WTC11 (cell line): ENCODE measurements around the gene LTV1. TPM values are rescaled to one million over a fixed set of nuclear protein-coding genes. Genes with fewer than 3 reads are reported as not detected.
"Not testable (repeated sequence)": the region's sequence is repeated elsewhere in the genome, so short reads cannot be mapped to it uniquely, and the experiment has no call there.

Source experiments
- ATAC-seq: fragments of 200-7000 bp; cut with Tn5 transposase; 2 replicates; pipeline ENCODE4 v1.10.0; 2021; ENCODE audit warnings: mild to moderate bottlenecking, moderate library complexity
- CTCF ChIA-PET: fragments of 300-600 bp; sonication (Branson Sonifier 250); formaldehyde crosslinking; loops from one replicate; lab custom pipeline; 2021; ENCODE audit warnings: antibody characterized with exemption; lab: Charles Lee
- POLR2A ChIA-PET: fragments of 350-600 bp; sonication (Branson Sonifier 250); formaldehyde crosslinking; loops from one replicate; lab custom pipeline; 2021; ENCODE audit warnings: antibody characterized with exemption; lab: Charles Lee
- DNase-seq: peaks from one replicate; pipeline ENCODE4 v3.0.0; 2021; ENCODE audit warnings: low spot score
- H3K27ac Mint-ChIP-seq: 2 replicates; pipeline ENCODE4 v1.8.0; 2021; ENCODE audit warnings: mixed read lengths
- H3K27me3 Mint-ChIP-seq: 2 replicates; pipeline ENCODE4 v1.8.0; 2021; ENCODE audit warnings: low read depth, mild to moderate bottlenecking, moderate library complexity, mixed read lengths
- H3K36me3 Mint-ChIP-seq: 2 replicates; pipeline ENCODE4 v1.8.0; 2021; ENCODE audit warnings: mixed read lengths
- H3K4me1 Mint-ChIP-seq: 2 replicates; pipeline ENCODE4 v1.8.0; 2022; ENCODE audit warnings: mixed read lengths
- H3K4me3 Mint-ChIP-seq: 2 replicates; pipeline ENCODE4 v1.8.0; 2021; ENCODE audit warnings: mild to moderate bottlenecking, moderate library complexity, mixed read lengths
- H3K9me3 Mint-ChIP-seq: 2 replicates; pipeline ENCODE4 v1.8.0; 2021; ENCODE audit warnings: mixed read lengths
- ELF4 ChIP-seq: sonication (generic); formaldehyde crosslinking; IDR thresholded peaks from 2 replicates; pipeline ENCODE4 v1.8.1; 2022; ENCODE audit warnings: low read depth, mild to moderate bottlenecking, moderate library complexity, missing genetic modification reagents
- IRF1 ChIP-seq: sonication (generic); formaldehyde crosslinking; IDR thresholded peaks from 2 replicates; pipeline ENCODE4 v1.8.0; 2023; ENCODE audit warnings: missing genetic modification reagents
- MXD4 ChIP-seq: fragments of 250-450 bp; sonication (Bioruptor Pico); IDR thresholded peaks from 2 replicates; pipeline ENCODE4 v1.8.0; 2021; ENCODE audit warnings: mild to moderate bottlenecking, moderate library complexity, borderline replicate concordance
- OVOL2 ChIP-seq: fragments of 250-450 bp; sonication (Bioruptor Pico); IDR thresholded peaks from 2 replicates; pipeline ENCODE4 v1.9.0; 2021; ENCODE audit warnings: mild to moderate bottlenecking, borderline replicate concordance
- PRDM15 ChIP-seq: sonication (generic); formaldehyde crosslinking; IDR thresholded peaks from 2 replicates; pipeline ENCODE4 v1.8.0; 2022; ENCODE audit warnings: missing genetic modification reagents
- ZBTB43 ChIP-seq: sonication (generic); formaldehyde crosslinking; IDR thresholded peaks from 2 replicates; pipeline ENCODE4 v1.8.1; 2023; ENCODE audit warnings: mild to moderate bottlenecking, missing genetic modification reagents
- ZNF219 ChIP-seq: sonication (generic); formaldehyde crosslinking; IDR thresholded peaks from 2 replicates; pipeline ENCODE4 v1.8.0; 2023; ENCODE audit warnings: missing genetic modification reagents, mild to moderate bottlenecking, borderline replicate concordance
- ZNF317 ChIP-seq: sonication (generic); formaldehyde crosslinking; IDR thresholded peaks from 2 replicates; pipeline ENCODE4 v1.8.1; 2023; ENCODE audit warnings: low read depth, mild to moderate bottlenecking, moderate library complexity, missing genetic modification reagents, borderline replicate concordance
- ZNF396 ChIP-seq: fragments of 250-450 bp; sonication (Bioruptor Pico); IDR thresholded peaks from 2 replicates; pipeline ENCODE4 v1.8.0; 2021; ENCODE audit warnings: mild to moderate bottlenecking, moderate library complexity, borderline replicate concordance
- total RNA-seq: library from RNA; stranded (reverse); gene quantifications from 3 replicates; pipeline ENCODE4 v1.2.3, GENCODE V29; 2021
- TF ChIP-seq, protein P1 (sequence below): sonication (generic); formaldehyde crosslinking; IDR thresholded peaks from 2 replicates; pipeline ENCODE4 v1.8.1; 2022; ENCODE audit warnings: mild to moderate bottlenecking, moderate library complexity, missing genetic modification reagents
- TF ChIP-seq, protein P2 (sequence below): sonication (generic); formaldehyde crosslinking; conservative IDR thresholded peaks from 2 replicates; pipeline ENCODE4 v1.8.1; 2023; ENCODE audit warnings: mild to moderate bottlenecking, low read depth, missing genetic modification reagents, moderate library complexity
- TF ChIP-seq, protein P3 (sequence below): sonication (generic); formaldehyde crosslinking; IDR thresholded peaks from 2 replicates; pipeline ENCODE4 v1.8.1; 2023; ENCODE audit warnings: mild to moderate bottlenecking, missing genetic modification reagents
- TF ChIP-seq, protein P4 (sequence below): sonication (generic); formaldehyde crosslinking; IDR thresholded peaks from 2 replicates; pipeline ENCODE4 v1.8.0; 2022; ENCODE audit warnings: mild to moderate bottlenecking, missing genetic modification reagents

Gene LTV1
- total RNA-seq, 1 experiment from 2014 or later, result 37.7 TPM

GRCh38 chr6:143872201-143872600 is 29.1 kb downstream of the LTV1 start:
- TF ChIP-seq, protein P1, sequence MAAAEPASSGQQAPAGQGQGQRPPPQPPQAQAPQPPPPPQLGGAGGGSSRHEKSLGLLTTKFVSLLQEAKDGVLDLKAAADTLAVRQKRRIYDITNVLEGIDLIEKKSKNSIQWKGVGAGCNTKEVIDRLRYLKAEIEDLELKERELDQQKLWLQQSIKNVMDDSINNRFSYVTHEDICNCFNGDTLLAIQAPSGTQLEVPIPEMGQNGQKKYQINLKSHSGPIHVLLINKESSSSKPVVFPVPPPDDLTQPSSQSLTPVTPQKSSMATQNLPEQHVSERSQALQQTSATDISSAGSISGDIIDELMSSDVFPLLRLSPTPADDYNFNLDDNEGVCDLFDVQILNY (CRISPR knock-in tag), result no peak
- TF ChIP-seq ZBTB43 (CRISPR knock-in tag), result no peak
- TF ChIP-seq, protein P2, sequence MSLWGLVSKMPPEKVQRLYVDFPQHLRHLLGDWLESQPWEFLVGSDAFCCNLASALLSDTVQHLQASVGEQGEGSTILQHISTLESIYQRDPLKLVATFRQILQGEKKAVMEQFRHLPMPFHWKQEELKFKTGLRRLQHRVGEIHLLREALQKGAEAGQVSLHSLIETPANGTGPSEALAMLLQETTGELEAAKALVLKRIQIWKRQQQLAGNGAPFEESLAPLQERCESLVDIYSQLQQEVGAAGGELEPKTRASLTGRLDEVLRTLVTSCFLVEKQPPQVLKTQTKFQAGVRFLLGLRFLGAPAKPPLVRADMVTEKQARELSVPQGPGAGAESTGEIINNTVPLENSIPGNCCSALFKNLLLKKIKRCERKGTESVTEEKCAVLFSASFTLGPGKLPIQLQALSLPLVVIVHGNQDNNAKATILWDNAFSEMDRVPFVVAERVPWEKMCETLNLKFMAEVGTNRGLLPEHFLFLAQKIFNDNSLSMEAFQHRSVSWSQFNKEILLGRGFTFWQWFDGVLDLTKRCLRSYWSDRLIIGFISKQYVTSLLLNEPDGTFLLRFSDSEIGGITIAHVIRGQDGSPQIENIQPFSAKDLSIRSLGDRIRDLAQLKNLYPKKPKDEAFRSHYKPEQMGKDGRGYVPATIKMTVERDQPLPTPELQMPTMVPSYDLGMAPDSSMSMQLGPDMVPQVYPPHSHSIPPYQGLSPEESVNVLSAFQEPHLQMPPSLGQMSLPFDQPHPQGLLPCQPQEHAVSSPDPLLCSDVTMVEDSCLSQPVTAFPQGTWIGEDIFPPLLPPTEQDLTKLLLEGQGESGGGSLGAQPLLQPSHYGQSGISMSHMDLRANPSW, result no peak
- TF ChIP-seq, protein P3, sequence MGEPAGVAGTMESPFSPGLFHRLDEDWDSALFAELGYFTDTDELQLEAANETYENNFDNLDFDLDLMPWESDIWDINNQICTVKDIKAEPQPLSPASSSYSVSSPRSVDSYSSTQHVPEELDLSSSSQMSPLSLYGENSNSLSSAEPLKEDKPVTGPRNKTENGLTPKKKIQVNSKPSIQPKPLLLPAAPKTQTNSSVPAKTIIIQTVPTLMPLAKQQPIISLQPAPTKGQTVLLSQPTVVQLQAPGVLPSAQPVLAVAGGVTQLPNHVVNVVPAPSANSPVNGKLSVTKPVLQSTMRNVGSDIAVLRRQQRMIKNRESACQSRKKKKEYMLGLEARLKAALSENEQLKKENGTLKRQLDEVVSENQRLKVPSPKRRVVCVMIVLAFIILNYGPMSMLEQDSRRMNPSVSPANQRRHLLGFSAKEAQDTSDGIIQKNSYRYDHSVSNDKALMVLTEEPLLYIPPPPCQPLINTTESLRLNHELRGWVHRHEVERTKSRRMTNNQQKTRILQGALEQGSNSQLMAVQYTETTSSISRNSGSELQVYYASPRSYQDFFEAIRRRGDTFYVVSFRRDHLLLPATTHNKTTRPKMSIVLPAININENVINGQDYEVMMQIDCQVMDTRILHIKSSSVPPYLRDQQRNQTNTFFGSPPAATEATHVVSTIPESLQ (CRISPR knock-in tag), result no peak
- TF ChIP-seq ZNF396, result no peak
- TF ChIP-seq PRDM15, result no peak
- TF ChIP-seq, protein P4, sequence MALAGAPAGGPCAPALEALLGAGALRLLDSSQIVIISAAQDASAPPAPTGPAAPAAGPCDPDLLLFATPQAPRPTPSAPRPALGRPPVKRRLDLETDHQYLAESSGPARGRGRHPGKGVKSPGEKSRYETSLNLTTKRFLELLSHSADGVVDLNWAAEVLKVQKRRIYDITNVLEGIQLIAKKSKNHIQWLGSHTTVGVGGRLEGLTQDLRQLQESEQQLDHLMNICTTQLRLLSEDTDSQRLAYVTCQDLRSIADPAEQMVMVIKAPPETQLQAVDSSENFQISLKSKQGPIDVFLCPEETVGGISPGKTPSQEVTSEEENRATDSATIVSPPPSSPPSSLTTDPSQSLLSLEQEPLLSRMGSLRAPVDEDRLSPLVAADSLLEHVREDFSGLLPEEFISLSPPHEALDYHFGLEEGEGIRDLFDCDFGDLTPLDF, result no peak
- TF ChIP-seq ELF4 (CRISPR knock-in tag), result no peak
- no peak for TF ChIP-seq MXD4
- TF ChIP-seq IRF1 (CRISPR knock-in tag), result no peak
- no peak for TF ChIP-seq OVOL2 (CRISPR knock-in tag)
- TF ChIP-seq ZNF219 (CRISPR knock-in tag), result no peak
- no peak for TF ChIP-seq ZNF317 (CRISPR knock-in tag)

GRCh38 chr6:143873600-143873999 is 30.5 kb downstream of the LTV1 start:
- POLR2A ChIA-PET, H3K27me3 Mint-ChIP-seq, DNase-seq, ATAC-seq, H3K4me1 Mint-ChIP-seq, H3K27ac Mint-ChIP-seq, H3K4me3 Mint-ChIP-seq, CTCF ChIA-PET: not testable (repeated sequence)
- peaks cover 70% of the 10 kb centered on the region for H3K9me3 Mint-ChIP-seq
- peaks cover 13% of the 10 kb centered on the region for H3K36me3 Mint-ChIP-seq

More at GRCh38 chr6:143872201-143872600, 29.1 kb downstream of the LTV1 start:
- ChIA-PET CTCF (no interaction called here), POLR2A (no interaction called here)
- peaks cover 70% of the 10 kb centered on the region for H3K9me3 Mint-ChIP-seq
- ATAC-seq (no peak), DNase-seq (no peak)
- H3K27me3 Mint-ChIP-seq, result no peaks in the 10 kb centered on the region; the same call in 1 of the 2 replicates
- peaks cover 17% of the 10 kb centered on the region for H3K36me3 Mint-ChIP-seq
- H3K4me3 Mint-ChIP-seq, result no peak overlapping the region
- no peak overlapping the region for H3K27ac Mint-ChIP-seq
- no peaks in the 10 kb centered on the region for H3K4me1 Mint-ChIP-seq

DNA sequence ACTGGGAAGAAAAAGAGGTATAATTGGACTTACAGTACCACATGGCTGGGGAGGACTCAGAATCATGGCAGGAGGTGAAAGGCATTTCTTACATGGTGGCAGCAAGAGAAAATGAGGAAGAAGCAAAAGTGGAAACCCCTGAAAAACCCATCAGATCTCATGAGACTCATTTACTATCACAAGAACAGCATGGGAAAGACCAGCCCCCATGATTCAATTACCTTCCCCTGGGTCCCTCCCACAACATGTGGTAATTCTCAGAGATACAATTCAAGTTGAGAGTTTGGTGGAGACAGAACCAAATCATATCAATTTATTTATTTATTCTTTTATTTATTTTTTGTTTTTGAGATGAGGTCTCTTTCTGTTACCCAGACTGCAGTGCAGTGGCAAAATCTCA is 31.4 kb downstream of the LTV1 start:
- Mint-ChIP-seq H3K9me3 (peaks cover 71% of the 10 kb centered on the region), H3K36me3 (peaks cover 11% of the 10 kb centered on the region)
- DNase-seq, H3K4me1 Mint-ChIP-seq, ATAC-seq, H3K4me3 Mint-ChIP-seq, H3K27ac Mint-ChIP-seq, POLR2A ChIA-PET, CTCF ChIA-PET, H3K27me3 Mint-ChIP-seq: not testable (repeated sequence)
